IMR-90 (cell line): Measurements from ENCODE around the gene RPS5. TPM values are rescaled to one million over a fixed set of nuclear protein-coding genes. Genes with fewer than 3 reads are reported as not detected.

Experiments
- ATAC-seq: fragments of 200-7000 bp; cut with Tn5 transposase; 2 replicates; pipeline ENCODE4 v1.9.1; 2020; ENCODE audit warnings: low read depth, mild to moderate bottlenecking, moderate library complexity
- BruUV-seq: library from RNA; stranded (reverse); fragments of 400-500 nt; replicated peaks from 2 replicates; lab custom pipeline; 2021; lab: Mats Ljungman, UMichigan
- CTCF ChIA-PET: fragments of 300-600 bp; formaldehyde crosslinking; extraction: SDS; loops from one replicate; lab custom pipeline; 2021; ENCODE audit warnings: antibody characterized with exemption; lab: Yijun Ruan, JAX
- POLR2A ChIA-PET: fragments of 300-600 bp; sonication (Branson Sonifier 250); formaldehyde crosslinking; loops from one replicate; lab custom pipeline; 2022; ENCODE audit warnings: antibody characterized with exemption; ENCODE audit not compliant: unreplicated experiment; lab: Charles Lee
- DNase-seq: peaks from one replicate; pipeline ENCODE4 v3.0.0; 2013
- H2AFZ ChIP-seq: replicated peaks from 2 replicates; pipeline ENCODE3; 2013; ENCODE audit warnings: low read length, mild to moderate bottlenecking; ENCODE audit not compliant: poor library complexity
- H2AK5ac ChIP-seq: 2 replicates; pipeline ENCODE4 v1.6.1; 2013; ENCODE audit warnings: low read depth, low read length, inconsistent platforms
- H2AK9ac ChIP-seq: replicated peaks from 2 replicates; pipeline ENCODE3; 2013; ENCODE audit warnings: mild to moderate bottlenecking, low read depth, low read length, moderate library complexity; ENCODE audit not compliant: poor library complexity
- H2BK120ac ChIP-seq: 2 replicates; pipeline ENCODE4 v1.6.1; 2013; ENCODE audit warnings: low read depth, low read length, inconsistent platforms
- H2BK15ac ChIP-seq: 3 replicates; pipeline ENCODE4 v1.6.1; 2013; ENCODE audit warnings: low read depth, low read length, inconsistent platforms
- H2BK20ac ChIP-seq: 2 replicates; pipeline ENCODE4 v1.6.1; 2013; ENCODE audit warnings: low read depth, mild to moderate bottlenecking, inconsistent platforms, low read length, moderate library complexity
- H2BK5ac ChIP-seq: 2 replicates; pipeline ENCODE4 v1.6.1; 2013; ENCODE audit warnings: mild to moderate bottlenecking, low read depth, low read length, inconsistent platforms; ENCODE audit not compliant: poor library complexity, severe bottlenecking
- H3K14ac ChIP-seq: replicated peaks from 2 replicates; pipeline ENCODE4 v1.6.1; 2013; ENCODE audit warnings: low read depth, low read length, inconsistent platforms
- H3K18ac ChIP-seq: 2 replicates; pipeline ENCODE4 v1.6.1; 2013; ENCODE audit warnings: low read depth, low read length, control low read depth
- H3K23ac ChIP-seq: 2 replicates; pipeline ENCODE4 v1.6.1; 2013; ENCODE audit warnings: low read depth, low read length, inconsistent platforms
- H3K27ac ChIP-seq: 2 replicates; pipeline ENCODE4 v1.5.1; 2013; ENCODE audit warnings: mild to moderate bottlenecking, control low read depth, low read length; ENCODE audit not compliant: insufficient read depth
- H3K27me3 ChIP-seq: 2 replicates; pipeline ENCODE4 v1.6.1; 2013; ENCODE audit warnings: low read length; ENCODE audit not compliant: control insufficient read depth, insufficient read depth
- H3K36me3 ChIP-seq: 2 replicates; pipeline ENCODE4 v1.6.1; 2013; ENCODE audit warnings: low read length, mixed read lengths; ENCODE audit not compliant: control insufficient read depth, insufficient read depth
- H3K4ac ChIP-seq: 2 replicates; pipeline ENCODE4 v1.6.1; 2013; ENCODE audit warnings: low read depth, low read length, inconsistent platforms
- H3K4me1 ChIP-seq: 2 replicates; pipeline ENCODE4 v1.6.1; 2013; ENCODE audit warnings: low read length, mixed read lengths; ENCODE audit not compliant: control insufficient read depth, insufficient read depth
- H3K4me2 ChIP-seq: 2 replicates; pipeline ENCODE4 v1.6.1; 2013; ENCODE audit warnings: low read depth, mild to moderate bottlenecking, control low read depth, low read length, moderate library complexity
- H3K4me3 ChIP-seq: 2 replicates; pipeline ENCODE4 v1.5.1; 2013; ENCODE audit warnings: low read depth, mild to moderate bottlenecking, control low read depth, low read length, moderate library complexity; ENCODE audit not compliant: insufficient read depth
- H3K56ac ChIP-seq: 2 replicates; pipeline ENCODE4 v1.6.1; 2013; ENCODE audit warnings: low read length, inconsistent platforms; ENCODE audit not compliant: insufficient read depth; ENCODE audit errors: extremely low read depth
- H3K79me1 ChIP-seq, 2 experiments: 2 replicates each; pipeline ENCODE4 v1.6.1; 2013; ENCODE audit warnings: low read length in 2 of 2, inconsistent platforms in 1 of 2, low read depth in 1 of 2
- H3K9ac ChIP-seq: 2 replicates; pipeline ENCODE4 v1.6.1; 2013; ENCODE audit warnings: low read depth, low read length, control low read depth
- H3K9me1 ChIP-seq: 2 replicates; pipeline ENCODE4 v1.6.1; 2013; ENCODE audit warnings: low read length, inconsistent platforms; ENCODE audit not compliant: insufficient read depth
- H3K9me3 ChIP-seq: 2 replicates; pipeline ENCODE4 v1.6.1; 2013; ENCODE audit warnings: low read length; ENCODE audit not compliant: control insufficient read depth, insufficient read depth
- H4K20me1 ChIP-seq: 2 replicates; pipeline ENCODE4 v1.6.1; 2013; ENCODE audit warnings: low read length, inconsistent platforms; ENCODE audit not compliant: insufficient read depth
- H4K5ac ChIP-seq: 2 replicates; pipeline ENCODE4 v1.6.1; 2013; ENCODE audit warnings: mild to moderate bottlenecking, low read depth, low read length, control low read depth
- H4K8ac ChIP-seq, 2 experiments: 2 replicates each; pipeline ENCODE4 v1.6.1; 2013; ENCODE audit warnings: low read depth in 2 of 2, low read length in 2 of 2, control low read depth in 1 of 2, inconsistent platforms in 1 of 2
- H4K91ac ChIP-seq: 2 replicates; pipeline ENCODE4 v1.6.1; 2013; ENCODE audit warnings: low read depth, low read length, inconsistent platforms; ENCODE audit not compliant: insufficient read depth
- BHLHE40 ChIP-seq: fragments of 150-350 bp; IDR thresholded peaks from 2 replicates; pipeline ENCODE4 v1.6.1; 2016; ENCODE audit warnings: mild to moderate bottlenecking, low read depth, low read length
- CEBPB ChIP-seq: IDR thresholded peaks from 2 replicates; pipeline ENCODE4 v1.6.1; 2012; ENCODE audit warnings: low read depth, low read length, improper control_type of control experiment
- CHD1 ChIP-seq: IDR thresholded peaks from 2 replicates; pipeline ENCODE4 v1.6.1; 2012; ENCODE audit warnings: low read depth, low read length, improper control_type of control experiment
- ELK1 ChIP-seq: fragments of 150-350 bp; IDR thresholded peaks from 2 replicates; pipeline ENCODE4 v1.6.1; 2016; ENCODE audit warnings: low read depth, mild to moderate bottlenecking, low read length, moderate library complexity, borderline replicate concordance
- FOS ChIP-seq: fragments of 150-350 bp; IDR thresholded peaks from 2 replicates; pipeline ENCODE4 v1.6.1; 2016; ENCODE audit warnings: low read depth, low read length
- MAFK ChIP-seq: IDR thresholded peaks from 2 replicates; pipeline ENCODE4 v1.6.1; 2012; ENCODE audit warnings: low read depth, low read length, improper control_type of control experiment
- MAZ ChIP-seq: IDR thresholded peaks from 2 replicates; pipeline ENCODE4 v1.6.1; 2012; ENCODE audit warnings: low read depth, mild to moderate bottlenecking, low read length, improper control_type of control experiment, moderate library complexity, borderline replicate concordance
- MXI1 ChIP-seq: IDR thresholded peaks from 2 replicates; pipeline ENCODE4 v1.6.1; 2012; ENCODE audit warnings: low read depth, mild to moderate bottlenecking, low read length, moderate library complexity, borderline replicate concordance
- POLR2A ChIP-seq: IDR thresholded peaks from 2 replicates; pipeline ENCODE4 v1.6.1; 2012; ENCODE audit warnings: mild to moderate bottlenecking, low read depth, low read length
- RAD21 ChIP-seq: IDR thresholded peaks from 2 replicates; pipeline ENCODE4 v1.6.1; 2012; ENCODE audit warnings: low read length, improper control_type of control experiment
- RFX5 ChIP-seq: IDR thresholded peaks from 2 replicates; pipeline ENCODE4 v1.8.0; 2012; ENCODE audit warnings: low read depth, mild to moderate bottlenecking, low read length, moderate library complexity
- SMC3 ChIP-seq: fragments of 150-350 bp; IDR thresholded peaks from 2 replicates; pipeline ENCODE4 v1.6.1; 2016; ENCODE audit warnings: low read depth, mild to moderate bottlenecking, antibody characterized with exemption, low read length, moderate library complexity
- WGBS, 2 experiments: methylation state at CpG; one replicate each; pipeline versions ENCODE4 v1.1.5 to v1.1.7; 2013; ENCODE audit warnings: missing lambda C conversion rate in 2 of 2; ENCODE audit not compliant: insufficient read length in 1 of 2; ENCODE audit errors: extremely low coverage in 2 of 2; 5-methylcytosine and 5-hydroxymethylcytosine counted together
- dilution Hi-C: fragments of 300-500 bp; cut with HindIII; formaldehyde crosslinking; loops from one replicate; pipeline ENCODE4 v1.14.3; 2018; ENCODE audit warnings: low sequenced_read_pairs; ENCODE audit not compliant: unreplicated experiment
- in situ Hi-C: fragments of 300-500 bp; cut with MboI; formaldehyde crosslinking; loops from 3 replicates; pipeline ENCODE4 v1.14.3; 2019; ENCODE audit warnings: low sequenced_read_pairs, inconsistent platforms, mixed read lengths
- intact Hi-C: fragments of 100-400 bp; cut with micrococcal nuclease; formaldehyde crosslinking; loops from 2 replicates; pipeline ENCODE4 v1.10.0; 2022
- polyA plus RNA-seq, 3 experiments: library from polyadenylated mRNA; depleted of rRNA; stranded (reverse); fragments of >200 nt; gene quantifications; 2 replicates each; pipeline ENCODE4 v1.2.3, GENCODE V29; 2012; ENCODE audit warnings: low replicate concordance in 1 of 3
- total RNA-seq: library from RNA; depleted of rRNA; stranded (reverse); fragments of >200 nt; gene quantifications from 2 replicates; pipeline ENCODE4 v1.2.3, GENCODE V29; 2012
- TF ChIP-seq, protein P1 (sequence below): conservative IDR thresholded peaks from 2 replicates; pipeline ENCODE4 v1.5.1; 2012; ENCODE audit warnings: mild to moderate bottlenecking, low read depth, low read length, improper control_type of control experiment
- TF ChIP-seq, protein P2 (sequence below): fragments of 150-350 bp; IDR thresholded peaks from 2 replicates; pipeline ENCODE4 v1.6.1; 2017; ENCODE audit warnings: mild to moderate bottlenecking, antibody characterized with exemption, low read length, low read depth

The RPS5 gene
- total and polyA plus RNA-seq, 2 of the 4 experiments (the other 2 are of a cell fraction) = 3,265 to 5,858 TPM

- Histone ChIP-seq H3K14ac (no peak overlapping the region), H3K36me3 (peaks cover 11% of the 10 kb centered on the region; the same call in 1 of the 2 replicates), H3K18ac (no peak overlapping the region), H2BK120ac (no peak overlapping the region), H3K9ac (no peak overlapping the region), H3K4me2 (no peak overlapping the region), H4K8ac (no peak overlapping the region), H2AK9ac (no peak overlapping the region), H3K9me1 (peaks cover 4% of the 10 kb centered on the region; the same call in 1 of the 2 replicates), H2AK5ac (no peak overlapping the region), H4K20me1 (peaks cover 8% of the 10 kb centered on the region), H3K56ac (no peak overlapping the region), H3K4me3 (no peak overlapping the region), H3K27ac (no peak overlapping the region), H2BK20ac (no peak overlapping the region), H3K23ac (no peak overlapping the region), H4K91ac (no peak overlapping the region), H3K27me3 (peaks cover 10% of the 10 kb centered on the region), H3K9me3 (no peaks in the 10 kb centered on the region), H2BK5ac (no peak overlapping the region), H2BK15ac (no peak overlapping the region), H2AFZ (no peak overlapping the region), H4K5ac (no peak overlapping the region), H3K4me1 (peaks cover 7% of the 10 kb centered on the region; the same call in 1 of the 2 replicates), H3K79me1 (peaks cover 0 to 21% of the 10 kb centered on the region in 2 experiments; a peak in 3 of 4 replicates), H3K4ac (no peak overlapping the region)
- ATAC-seq (no peak), DNase-seq (no peak)
- dilution Hi-C loops (no loop called here), intact Hi-C loops (no loop called here), in situ Hi-C loops (no loop called here)
- CTCF ChIA-PET = no interaction called here
- 85% methylated on average over 4 of the region's 10 CpGs; no CpG with 5 or more reads in 1 of the 2 experiments for WGBS, 2 experiments
- POLR2A ChIA-PET = no interaction called here
- no peak for TF ChIP-seq CEBPB
- no peak for TF ChIP-seq FOS
- TF ChIP-seq POLR2A = no peak
- no peak for TF ChIP-seq RAD21
- no peak for TF ChIP-seq BHLHE40
- TF ChIP-seq ELK1 = no peak
- TF ChIP-seq MAZ = no peak
- no peak for TF ChIP-seq CHD1
- no peak for TF ChIP-seq MAFK
- TF ChIP-seq, protein P1, sequence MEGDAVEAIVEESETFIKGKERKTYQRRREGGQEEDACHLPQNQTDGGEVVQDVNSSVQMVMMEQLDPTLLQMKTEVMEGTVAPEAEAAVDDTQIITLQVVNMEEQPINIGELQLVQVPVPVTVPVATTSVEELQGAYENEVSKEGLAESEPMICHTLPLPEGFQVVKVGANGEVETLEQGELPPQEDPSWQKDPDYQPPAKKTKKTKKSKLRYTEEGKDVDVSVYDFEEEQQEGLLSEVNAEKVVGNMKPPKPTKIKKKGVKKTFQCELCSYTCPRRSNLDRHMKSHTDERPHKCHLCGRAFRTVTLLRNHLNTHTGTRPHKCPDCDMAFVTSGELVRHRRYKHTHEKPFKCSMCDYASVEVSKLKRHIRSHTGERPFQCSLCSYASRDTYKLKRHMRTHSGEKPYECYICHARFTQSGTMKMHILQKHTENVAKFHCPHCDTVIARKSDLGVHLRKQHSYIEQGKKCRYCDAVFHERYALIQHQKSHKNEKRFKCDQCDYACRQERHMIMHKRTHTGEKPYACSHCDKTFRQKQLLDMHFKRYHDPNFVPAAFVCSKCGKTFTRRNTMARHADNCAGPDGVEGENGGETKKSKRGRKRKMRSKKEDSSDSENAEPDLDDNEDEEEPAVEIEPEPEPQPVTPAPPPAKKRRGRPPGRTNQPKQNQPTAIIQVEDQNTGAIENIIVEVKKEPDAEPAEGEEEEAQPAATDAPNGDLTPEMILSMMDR = no peak
- no peak for TF ChIP-seq RFX5
- TF ChIP-seq SMC3 = no peak
- TF ChIP-seq, protein P2, sequence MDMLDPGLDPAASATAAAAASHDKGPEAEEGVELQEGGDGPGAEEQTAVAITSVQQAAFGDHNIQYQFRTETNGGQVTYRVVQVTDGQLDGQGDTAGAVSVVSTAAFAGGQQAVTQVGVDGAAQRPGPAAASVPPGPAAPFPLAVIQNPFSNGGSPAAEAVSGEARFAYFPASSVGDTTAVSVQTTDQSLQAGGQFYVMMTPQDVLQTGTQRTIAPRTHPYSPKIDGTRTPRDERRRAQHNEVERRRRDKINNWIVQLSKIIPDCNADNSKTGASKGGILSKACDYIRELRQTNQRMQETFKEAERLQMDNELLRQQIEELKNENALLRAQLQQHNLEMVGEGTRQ = no peak
- TF ChIP-seq MXI1 = no peak
- BruUV-seq = no TSS peak
These were observed 31.8 kb upstream of the RPS5 start for GRCh38 chr19:58355215-58355796.
